Panc1 (cell line): Measurements from ENCODE around the gene PRKG1.

Source experiments
- CTCF ChIP-seq: fragments of 450-650 bp; IDR thresholded peaks from 2 replicates; pipeline ENCODE4 v1.5.1; 2017; ENCODE audit warnings: mild to moderate bottlenecking
- POLR2AphosphoS5 ChIP-seq: IDR thresholded peaks from 2 replicates; pipeline ENCODE4 v1.6.1; 2012; ENCODE audit warnings: mild to moderate bottlenecking, low read depth, low read length, moderate library complexity
- SIN3A ChIP-seq: IDR thresholded peaks from 2 replicates; pipeline ENCODE4 v1.6.1; 2012; ENCODE audit warnings: low read depth, mild to moderate bottlenecking, low read length, moderate library complexity, borderline replicate concordance; ENCODE audit not compliant: insufficient read depth
- TCF7L2 ChIP-seq: IDR thresholded peaks from 2 replicates; pipeline ENCODE4 v1.6.1; 2011; ENCODE audit warnings: mild to moderate bottlenecking, low read depth, low read length, inconsistent platforms
- TF ChIP-seq, protein P1 (sequence below), 2 experiments: IDR thresholded peaks; 2 replicates each; pipeline ENCODE4 v1.6.1; 2011 to 2012; ENCODE audit warnings: low read depth in 2 of 2, control low read depth in 1 of 2, low read length in 1 of 2, mild to moderate bottlenecking in 1 of 2, moderate library complexity in 1 of 2; ENCODE audit not compliant: insufficient read depth in 1 of 2

GRCh38 chr10:51711519-51711891, 637.2 kb downstream of the PRKG1 start:
- no peak for TF ChIP-seq CTCF
- TF ChIP-seq, protein P1, sequence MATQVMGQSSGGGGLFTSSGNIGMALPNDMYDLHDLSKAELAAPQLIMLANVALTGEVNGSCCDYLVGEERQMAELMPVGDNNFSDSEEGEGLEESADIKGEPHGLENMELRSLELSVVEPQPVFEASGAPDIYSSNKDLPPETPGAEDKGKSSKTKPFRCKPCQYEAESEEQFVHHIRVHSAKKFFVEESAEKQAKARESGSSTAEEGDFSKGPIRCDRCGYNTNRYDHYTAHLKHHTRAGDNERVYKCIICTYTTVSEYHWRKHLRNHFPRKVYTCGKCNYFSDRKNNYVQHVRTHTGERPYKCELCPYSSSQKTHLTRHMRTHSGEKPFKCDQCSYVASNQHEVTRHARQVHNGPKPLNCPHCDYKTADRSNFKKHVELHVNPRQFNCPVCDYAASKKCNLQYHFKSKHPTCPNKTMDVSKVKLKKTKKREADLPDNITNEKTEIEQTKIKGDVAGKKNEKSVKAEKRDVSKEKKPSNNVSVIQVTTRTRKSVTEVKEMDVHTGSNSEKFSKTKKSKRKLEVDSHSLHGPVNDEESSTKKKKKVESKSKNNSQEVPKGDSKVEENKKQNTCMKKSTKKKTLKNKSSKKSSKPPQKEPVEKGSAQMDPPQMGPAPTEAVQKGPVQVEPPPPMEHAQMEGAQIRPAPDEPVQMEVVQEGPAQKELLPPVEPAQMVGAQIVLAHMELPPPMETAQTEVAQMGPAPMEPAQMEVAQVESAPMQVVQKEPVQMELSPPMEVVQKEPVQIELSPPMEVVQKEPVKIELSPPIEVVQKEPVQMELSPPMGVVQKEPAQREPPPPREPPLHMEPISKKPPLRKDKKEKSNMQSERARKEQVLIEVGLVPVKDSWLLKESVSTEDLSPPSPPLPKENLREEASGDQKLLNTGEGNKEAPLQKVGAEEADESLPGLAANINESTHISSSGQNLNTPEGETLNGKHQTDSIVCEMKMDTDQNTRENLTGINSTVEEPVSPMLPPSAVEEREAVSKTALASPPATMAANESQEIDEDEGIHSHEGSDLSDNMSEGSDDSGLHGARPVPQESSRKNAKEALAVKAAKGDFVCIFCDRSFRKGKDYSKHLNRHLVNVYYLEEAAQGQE (IDR thresholded peaks at IDR 0.05; ENCODE audit: insufficient read depth in 1 of 2, low read depth in 2 of 2, low read length in 1 of 2) = no peak
- TF ChIP-seq SIN3A = no peak
- TF ChIP-seq POLR2AphosphoS5 = no peak
- no peak for TF ChIP-seq TCF7L2
